CD4-positive, alpha-beta T cell treated with Interleukin-6 at 100 ng/mL for 8 hours (primary cell): Measurements from ENCODE around the gene HEPACAM.
A peak's percentile ranks its signal among the peaks of the same experiment; 100 is the strongest.
"Not testable (repeated sequence)": the region's sequence is repeated elsewhere in the genome, so short reads cannot be mapped to it uniquely, and the experiment has no call there.

Experiments
- DNase-seq: peaks from one replicate; pipeline ENCODE4 v3.0.0-alpha.2; 2020; ENCODE audit warnings: mixed read lengths, low spot score

Gene HEPACAM, protein sequence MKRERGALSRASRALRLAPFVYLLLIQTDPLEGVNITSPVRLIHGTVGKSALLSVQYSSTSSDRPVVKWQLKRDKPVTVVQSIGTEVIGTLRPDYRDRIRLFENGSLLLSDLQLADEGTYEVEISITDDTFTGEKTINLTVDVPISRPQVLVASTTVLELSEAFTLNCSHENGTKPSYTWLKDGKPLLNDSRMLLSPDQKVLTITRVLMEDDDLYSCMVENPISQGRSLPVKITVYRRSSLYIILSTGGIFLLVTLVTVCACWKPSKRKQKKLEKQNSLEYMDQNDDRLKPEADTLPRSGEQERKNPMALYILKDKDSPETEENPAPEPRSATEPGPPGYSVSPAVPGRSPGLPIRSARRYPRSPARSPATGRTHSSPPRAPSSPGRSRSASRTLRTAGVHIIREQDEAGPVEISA

DNA sequence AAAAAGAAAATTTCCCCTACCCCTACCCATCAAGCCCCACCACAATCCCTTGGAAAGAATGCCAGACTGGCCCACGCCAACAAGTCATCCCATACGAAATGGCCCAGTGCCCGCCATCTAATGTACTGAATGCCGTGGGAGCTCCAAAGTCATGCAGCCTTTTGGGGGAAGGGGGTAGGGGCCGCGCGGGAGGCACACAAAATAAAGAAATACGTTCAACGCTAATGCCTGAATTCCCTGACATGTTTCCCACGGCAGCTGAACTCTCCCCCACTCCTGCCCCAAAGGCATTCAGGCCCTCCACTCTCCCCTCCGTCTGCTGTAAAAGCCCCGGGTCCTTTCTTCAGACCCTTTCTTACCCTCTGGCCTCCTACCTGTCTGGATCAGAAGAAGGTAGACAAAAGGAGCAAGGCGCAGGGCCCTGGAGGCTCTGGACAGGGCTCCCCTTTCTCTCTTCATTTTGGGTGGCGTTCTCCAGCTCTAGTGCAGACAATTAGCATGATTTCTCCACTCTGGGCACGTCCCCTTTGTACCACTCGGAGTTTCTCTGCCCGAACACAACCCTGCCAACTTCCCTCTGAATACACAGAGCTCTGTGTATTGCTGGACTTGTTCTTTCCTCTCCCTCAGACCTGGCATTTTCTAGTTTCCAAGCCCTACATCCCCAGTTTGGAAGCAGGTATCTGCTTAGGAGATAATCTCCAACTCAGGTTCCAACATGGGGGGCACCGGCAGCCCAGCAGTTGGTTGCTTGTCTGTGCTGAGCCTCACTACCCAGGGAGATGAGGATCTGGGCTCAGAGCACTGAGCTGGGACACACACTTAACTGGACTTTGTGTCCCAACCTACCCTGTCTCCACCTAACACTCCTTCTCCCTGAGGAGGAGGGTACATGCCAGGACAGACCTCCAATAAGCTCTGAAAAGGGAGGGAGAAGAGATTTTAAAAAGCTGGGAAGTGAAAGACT, at the start of gene HEPACAM:
HEPACAM (minus strand) TSS at position 500 of the 967 bp plus-strand sequence; CDS start at position 459, 41 bp downstream.
- DNase-seq = no peak

DNA sequence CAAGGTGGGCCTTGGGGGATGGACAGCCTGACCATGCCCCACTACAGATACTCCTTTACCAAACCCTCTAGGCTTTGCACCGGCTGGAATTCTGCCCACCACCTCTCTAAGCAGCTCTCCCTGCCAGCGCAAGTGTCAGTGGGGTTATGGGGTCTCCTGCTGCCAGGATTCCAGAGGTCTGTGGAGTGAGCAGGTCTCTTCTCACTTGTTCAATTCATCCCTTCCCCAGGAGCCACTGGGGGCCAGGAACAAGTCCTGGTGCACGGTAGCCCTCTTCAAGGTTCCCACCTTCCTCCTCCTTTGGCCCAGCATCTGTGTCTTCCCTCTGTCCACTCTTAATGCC, 48.6 kb upstream of the HEPACAM start:
- DNase-seq = no peak

DNA sequence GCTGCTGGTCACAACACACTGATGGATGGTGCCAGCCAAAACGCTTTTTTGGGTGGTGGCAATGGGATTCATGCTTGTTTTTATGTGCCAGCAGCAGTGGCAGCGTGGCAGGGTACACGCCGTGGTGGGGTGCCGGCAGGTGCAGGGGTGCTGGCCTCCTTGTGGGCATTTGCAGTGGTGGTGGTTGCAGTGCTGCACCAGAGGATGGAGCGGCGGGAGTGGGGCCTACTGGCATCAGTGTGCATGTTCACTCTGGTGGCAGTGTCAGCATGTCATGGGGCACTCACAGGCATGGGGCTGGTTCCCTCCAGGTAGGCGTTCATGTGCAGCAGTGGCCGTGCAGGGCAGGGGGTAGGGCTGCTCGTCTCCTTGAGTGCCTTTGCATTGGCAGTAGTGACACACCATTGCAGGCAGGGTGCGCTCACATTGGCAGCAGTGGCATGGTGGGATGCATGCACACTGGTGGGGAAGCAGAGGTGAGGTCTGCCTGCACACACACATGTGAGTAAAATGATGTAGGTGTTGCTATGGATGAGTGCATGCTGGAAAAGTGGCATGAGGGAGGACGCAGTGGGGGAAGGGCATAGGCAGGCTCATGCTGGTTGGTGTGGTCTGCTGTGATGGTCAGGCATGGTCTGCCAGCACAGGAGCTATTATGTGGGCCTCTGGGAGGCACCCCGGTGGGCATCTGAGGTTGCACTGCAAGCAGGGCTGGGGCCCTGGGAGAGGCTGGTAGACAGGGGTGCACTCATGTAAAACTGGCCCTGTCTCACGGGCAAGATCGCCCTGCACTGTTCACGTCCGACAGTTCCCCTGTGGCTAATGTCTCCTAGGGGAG, 48.0 kb upstream of the HEPACAM start:
- no peak for DNase-seq

DNA sequence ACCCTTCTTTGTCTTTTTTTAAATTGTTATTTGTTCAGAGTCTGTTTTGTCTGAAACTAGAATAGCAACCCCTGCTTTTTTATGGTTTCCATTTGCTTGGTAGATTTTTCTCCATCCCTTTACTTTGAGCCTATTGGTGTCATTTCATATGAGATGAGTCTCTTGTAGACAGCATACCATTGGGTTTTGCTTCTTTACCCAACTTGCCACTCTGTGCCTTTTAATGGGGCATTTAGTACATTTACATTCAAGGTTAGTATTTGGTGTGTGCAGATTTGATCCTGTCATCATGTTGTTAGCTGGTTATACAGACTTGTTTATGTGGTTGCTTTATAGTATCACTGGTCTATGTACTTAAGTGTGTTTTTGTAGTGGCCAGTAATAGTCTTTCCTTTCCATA, 46.2 kb upstream of the HEPACAM start:
- no peak for DNase-seq

DNA sequence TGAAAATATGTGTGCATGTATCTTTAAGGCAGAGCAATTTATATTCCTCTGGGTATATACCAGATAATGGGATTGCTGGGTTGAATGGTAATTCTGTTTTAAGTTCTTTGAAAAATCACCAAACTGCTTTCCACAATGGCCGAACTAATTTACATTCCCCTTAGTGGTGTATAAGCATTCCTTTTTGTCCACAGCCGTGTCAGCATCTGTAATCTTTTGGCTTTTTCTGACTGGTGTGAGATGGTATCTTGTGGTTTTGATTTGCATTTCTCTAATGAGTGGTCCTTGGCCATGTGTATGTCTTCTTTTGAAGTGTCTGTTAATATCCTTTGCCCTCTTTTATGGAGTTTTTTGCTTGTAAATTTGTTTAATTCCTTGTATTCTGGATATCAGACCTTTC, 42.5 kb upstream of the HEPACAM start:
- DNase-seq = no peak

DNA sequence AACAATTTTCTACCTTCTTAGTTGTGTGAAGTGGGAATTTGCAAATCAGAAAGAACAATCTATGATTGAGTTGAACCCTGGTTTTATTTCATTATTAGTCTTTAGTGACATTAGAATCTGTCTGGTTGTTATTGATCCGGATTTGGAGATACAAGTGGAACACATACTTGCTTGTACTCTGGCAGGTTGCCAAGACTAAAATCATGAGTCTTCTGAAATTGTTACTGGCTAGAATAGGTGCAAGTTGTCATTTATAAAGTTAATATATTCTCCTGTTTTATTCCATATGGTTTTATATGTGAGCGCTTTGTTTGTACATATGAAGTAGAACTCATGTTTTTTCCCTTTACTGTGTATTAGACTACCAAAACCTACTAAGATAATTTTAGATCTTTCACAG, 41.2 kb upstream of the HEPACAM start:
- DNase-seq = no peak

DNA sequence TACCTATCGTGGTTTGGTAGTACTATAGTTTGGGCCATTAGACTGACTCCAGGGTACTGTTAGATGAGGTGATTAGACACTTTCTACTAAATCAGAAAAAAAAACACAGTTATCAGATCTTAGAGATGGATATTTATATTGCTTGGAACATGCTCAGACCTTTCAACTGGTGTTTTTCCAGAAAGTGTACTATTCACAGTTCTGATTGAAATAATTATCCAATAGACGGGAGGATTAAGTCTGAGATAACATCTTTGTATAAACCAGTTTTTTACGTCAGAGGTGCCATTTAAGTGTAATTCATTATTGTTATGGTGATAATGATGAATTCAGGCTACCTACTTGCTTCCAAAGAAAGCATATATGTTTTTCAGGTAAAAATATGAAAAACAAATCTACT, 40.7 kb upstream of the HEPACAM start:
- no peak for DNase-seq

DNA sequence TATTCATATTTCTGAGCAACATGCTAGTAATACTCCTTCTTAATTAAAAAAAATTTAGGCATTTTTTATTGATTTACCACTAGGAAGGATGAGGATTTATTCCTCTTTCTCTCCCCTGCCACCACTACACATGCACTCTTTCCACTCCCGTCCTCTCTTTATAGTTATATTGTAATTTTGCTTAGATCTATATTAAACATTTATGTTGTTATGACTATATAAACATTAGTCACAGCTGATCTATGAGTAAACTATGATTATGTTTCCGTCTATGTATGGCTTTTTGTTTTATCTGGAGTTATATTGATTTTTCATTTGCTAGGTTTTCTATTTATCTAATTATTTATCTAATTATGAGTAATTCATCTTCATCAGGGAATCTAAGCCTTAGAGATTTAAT, 36.0 kb upstream of the HEPACAM start:
- no peak for DNase-seq

DNA sequence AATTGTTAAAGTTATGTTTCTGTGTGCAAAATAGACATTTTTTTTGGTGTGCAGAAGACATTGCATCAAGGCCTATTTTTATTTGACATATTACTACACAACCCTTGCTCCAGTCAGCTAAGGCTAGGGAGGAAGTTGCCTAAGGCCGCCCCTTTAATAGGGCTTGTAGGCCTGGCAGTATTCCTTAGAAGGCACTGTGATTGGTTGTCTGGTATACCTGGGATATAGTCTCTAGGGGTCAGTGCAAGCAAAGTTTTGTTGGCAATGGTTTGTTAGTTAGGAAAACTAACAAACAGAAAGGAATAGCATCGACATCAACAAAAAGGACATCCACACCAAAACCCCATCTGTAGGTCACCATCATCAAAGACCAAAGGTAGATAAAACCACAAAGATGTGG, 35.1 kb upstream of the HEPACAM start:
- DNase-seq = no peak

DNA sequence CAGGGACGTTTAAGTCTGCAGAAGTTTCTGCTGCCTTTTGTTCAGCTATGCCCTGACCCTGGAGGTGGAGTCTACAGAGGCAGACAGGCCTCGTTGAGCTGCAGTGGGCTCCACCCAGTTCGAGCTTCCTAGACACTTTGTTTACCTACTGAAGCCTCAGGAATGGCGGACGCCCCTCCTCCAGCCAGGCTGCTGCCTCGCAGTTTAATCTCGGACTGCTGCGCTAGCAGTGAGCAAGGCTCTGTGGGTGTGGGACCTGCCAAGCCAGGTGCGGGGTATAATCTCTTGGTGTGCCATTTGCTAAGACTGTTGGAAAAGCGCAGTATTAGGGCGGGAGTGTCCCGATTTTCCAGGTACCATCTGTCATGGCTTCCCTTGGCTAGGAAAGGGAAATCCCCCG, 32.4 kb upstream of the HEPACAM start:
- DNase-seq = not testable (repeated sequence)

DNA sequence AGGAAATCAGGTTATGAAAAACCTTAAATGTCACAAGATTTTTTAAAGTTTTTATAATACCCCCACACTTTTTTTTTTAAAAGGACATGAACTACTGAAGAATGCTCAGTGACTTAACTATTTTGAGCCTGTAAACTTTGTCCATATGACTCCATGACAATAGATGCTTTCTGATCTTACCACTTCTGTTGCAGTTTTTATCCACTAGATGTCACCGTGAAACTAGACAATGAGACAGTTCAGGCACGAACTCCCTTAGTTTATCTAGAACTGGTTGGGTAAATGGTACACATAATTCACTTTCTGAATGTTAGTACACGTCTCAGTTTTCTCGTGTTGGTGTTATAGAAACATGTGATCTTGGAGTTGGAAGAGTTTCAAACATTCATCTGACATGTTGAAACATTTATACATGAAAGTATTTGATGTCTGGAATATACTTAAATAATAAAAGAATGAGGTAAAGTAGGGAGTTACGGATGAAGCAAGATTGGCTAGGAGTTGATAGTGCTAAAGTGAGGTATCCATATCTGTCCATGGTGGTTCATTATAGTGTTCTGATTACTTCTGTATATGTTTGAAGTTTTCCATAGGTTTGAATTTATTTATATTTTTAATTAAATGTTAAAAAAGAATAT, 26.2 kb upstream of the HEPACAM start:
- DNase-seq = peak; percentile 62

DNA sequence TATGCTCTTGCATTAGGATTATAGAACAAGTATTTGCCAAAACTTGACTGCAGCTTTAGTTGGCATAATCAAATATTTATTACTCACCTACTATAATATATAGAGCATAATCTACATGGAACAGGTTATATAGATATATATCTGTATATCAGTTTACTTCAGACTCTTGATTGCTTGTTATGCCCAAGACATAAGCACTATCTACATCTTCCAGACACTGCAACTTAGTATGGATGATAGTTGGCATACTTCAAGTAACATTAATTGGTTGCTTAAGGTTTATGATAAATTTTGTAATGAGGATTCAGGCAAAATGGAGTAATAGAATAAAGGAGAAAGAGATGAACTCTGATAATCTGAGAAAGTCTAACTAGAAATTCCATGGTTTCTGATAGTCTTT, 19.2 kb upstream of the HEPACAM start:
- DNase-seq = no peak

DNA sequence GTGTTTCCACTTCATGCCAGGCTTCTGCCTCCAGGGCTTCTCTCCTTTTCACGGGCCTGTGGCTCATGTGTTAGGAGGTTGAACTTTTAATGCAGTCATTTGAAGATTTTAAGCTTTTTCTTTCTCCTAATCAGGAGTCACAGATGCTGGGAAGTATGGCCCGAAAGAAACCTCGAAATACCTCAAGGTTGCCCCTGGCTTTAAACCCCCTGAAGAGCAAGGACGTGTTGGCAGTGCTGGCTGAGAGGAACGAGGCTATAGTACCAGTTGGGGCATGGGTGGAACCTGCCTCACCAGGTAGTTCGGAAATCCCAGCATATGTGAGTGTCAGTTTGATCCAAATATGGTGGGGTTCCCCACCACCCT, 18.7 kb upstream of the HEPACAM start:
- DNase-seq = no peak

DNA sequence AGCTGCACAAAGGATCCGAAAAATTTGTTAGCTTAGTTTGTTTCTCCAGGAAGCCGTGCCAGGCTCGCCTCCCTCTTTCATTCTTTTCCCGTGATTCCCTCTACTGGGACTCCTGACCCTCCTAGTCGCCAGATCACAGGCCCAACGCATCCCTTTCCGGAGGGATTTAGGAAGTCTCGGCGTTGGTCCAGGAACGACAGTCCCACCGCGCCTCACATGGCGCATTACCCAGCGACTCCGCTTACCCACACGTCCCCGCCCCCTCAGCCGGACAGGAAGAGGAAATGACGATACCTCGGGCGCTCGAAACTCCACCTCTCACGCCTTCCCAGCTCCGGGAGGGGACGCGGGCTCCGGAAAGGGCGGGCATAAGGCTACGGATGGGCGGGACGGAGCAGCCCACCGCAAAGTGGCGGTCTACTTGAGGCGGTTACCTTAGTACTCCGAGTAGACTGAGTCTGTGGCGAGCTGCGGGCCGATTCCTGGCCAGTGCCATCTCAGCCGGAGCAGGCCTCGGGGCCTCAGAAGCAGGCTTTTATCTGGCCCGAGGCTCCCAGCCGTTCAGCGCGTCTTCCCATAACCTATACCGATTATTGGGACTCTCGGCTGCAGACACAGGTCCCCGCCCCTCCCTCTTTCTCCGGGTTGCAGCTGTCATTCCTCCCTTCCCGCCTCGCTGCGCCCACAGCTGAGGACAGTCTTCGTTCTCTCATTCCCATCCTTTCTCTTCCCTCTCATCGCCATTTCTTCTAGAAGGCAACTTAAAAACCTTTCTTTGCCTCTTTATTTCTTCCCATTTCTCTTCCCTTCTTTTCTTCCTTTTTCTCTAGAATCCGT, 18.1 kb upstream of the HEPACAM start, which contains the start of gene CCDC15:
CCDC15 (plus strand) TSS at position 450 of the 837 bp plus-strand sequence. CDS start 531 bp downstream, outside the sequence.
- peak; percentile 94 for DNase-seq

DNA sequence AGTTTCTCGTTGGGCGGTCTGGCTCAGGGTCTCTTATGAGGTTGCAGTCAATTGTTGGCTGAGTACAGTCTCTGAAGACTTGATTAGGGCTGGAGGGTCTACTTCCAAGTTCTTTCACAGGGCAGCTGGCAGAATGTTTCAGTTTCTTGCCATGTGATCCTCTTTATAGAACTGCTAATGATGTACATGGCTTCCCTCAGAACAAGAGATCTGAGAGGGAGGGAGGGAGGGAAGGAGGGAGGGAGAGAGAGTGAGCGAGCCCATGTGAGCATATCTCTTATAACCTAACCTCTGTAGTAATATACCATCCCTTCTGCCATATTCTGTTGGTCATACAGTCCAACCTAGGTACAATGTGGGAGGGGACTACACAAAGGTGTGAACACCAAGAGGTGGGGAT, 15.5 kb upstream of the HEPACAM start:
- DNase-seq = no peak

DNA sequence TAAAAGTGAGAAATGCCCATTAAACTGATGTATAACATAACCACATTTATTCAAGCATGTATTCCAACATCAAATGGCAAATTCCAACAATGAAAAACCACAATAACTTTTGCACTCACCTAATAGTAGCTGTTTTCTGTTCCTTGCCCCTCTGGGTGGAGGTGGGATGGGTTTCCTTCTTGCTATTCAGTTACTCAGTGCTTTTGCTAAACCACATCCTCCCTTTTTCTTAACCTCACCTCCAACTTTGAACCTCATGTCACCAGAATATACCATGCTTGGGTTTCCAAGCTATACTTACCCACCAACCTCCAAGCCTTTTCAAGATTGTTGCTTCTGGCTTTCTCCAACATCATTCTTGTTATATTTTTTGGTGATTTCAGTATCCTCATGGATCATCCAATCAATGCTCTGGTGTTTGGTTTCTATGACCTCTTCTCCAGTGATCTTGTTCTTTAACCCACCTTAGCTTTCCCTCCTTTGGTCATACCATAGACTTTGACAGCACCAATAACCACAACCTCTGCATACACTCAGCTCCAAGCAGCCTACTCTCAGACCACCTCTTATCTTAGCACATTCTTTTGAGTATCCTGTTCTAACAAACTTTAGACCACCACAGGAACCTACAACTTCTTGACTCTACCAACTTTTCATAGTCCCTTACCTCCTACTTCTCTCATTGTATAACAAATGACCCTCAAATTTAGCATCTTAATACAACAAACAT, 14.9 kb upstream of the HEPACAM start:
- DNase-seq = peak; percentile 57

DNA sequence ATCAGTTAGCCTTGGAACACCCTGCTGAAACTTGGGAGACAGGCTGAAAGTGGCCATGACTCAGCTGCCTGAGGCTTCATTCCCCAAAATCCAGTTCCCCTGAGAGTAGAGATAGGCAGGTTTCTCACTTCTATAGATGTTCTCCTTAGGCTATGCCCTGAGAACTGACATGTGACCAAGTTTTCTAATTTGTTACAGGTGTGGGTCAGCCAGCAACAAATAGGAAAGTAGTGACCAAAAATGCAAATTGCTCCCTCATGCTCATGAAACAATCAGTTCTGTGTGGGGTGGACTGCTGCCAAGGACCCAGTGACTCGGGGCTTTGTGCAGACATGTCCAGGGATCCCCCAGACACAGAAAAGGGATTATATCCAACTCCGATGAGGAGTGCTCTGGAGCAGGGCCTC, 10.9 kb upstream of the HEPACAM start:
- no peak for DNase-seq

DNA sequence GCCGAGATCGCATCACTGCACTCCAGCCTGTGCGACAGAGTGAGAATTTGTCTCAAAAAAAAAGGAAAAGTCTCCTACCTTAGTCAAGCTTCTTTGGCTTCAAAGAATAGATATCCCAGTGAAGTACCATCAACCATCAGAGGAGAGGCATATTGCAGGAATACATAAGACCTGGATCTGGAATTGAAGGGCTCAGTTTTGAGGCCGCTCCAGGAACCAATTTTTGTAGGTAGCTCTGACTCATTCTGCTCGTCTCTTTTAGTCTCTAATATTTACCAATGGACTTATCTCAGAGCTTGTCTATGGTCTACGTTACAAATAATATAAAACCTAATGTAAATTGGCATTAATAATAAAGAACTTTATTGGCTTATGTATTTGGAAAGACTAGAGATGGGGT, 10.0 kb upstream of the HEPACAM start:
- DNase-seq = no peak

DNA sequence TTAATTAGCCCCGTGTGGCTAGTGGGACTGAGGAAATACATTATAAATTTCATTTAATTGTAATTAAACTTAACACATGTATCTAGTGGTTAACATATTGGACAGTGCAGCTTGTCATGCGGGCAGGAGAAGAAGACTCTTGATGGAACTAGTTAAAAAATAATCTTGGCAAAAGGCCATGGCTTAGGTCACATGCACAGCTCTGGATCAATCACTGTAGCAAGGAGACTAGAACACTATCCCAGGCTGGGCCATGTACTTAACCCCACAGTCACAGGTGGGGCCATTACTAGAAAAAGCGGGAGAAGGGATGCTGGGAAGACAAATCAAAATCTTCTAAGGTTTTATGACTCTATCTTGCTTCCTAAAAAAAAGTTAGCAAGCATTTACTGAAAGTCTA, 8.7 kb upstream of the HEPACAM start:
- DNase-seq = no peak

DNA sequence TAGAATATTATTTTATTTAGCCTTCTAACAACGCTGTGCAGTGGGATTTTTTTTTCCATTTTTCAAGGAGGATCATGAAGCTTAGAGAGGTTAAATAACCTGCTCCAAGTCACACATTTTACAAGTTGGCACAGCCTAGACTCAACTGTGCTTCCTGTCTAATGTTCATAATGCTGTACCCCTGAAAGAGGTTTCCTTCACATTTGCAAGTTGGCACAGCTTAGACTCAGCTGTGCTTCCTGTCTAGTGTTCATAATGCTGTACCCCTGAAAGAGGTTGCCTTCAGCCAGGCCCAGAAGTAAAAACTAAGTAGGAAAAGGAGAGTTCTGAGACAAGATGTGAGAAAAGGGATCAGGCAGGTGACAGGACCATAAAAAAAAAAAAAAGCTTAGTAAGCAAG, 7.9 kb upstream of the HEPACAM start:
- no peak for DNase-seq
